ENCODE results near the gene MAPK13. TPM values are rescaled to one million over a fixed set of nuclear protein-coding genes. Genes with fewer than 3 reads are reported as not detected.
A peak's percentile ranks its signal among the peaks of the same experiment; 100 is the strongest.
"Not testable (repeated sequence)": the region's sequence is repeated elsewhere in the genome, so short reads cannot be mapped to it uniquely, and the experiment has no call there.

The MAPK13 gene
- total RNA-seq, 1 experiment from 2014 or later, result 2.6 TPM

- no peaks in the 10 kb centered on the region for H3K27me3 ChIP-seq (replicated peaks; ENCODE audit: insufficient read depth, low read depth, low read length, poor library complexity)
- H3K4me3 ChIP-seq (ENCODE audit: low read depth, low read length, poor library complexity, severe bottlenecking), result no peak overlapping the region
- CTCF ChIA-PET, result no interaction called here
- no peak overlapping the region for H3K27ac ChIP-seq (ENCODE audit: low read depth, low read length, poor library complexity, severe bottlenecking)
- H3K9me3 ChIP-seq (ENCODE audit: low read depth, low read length, poor library complexity, severe bottlenecking), result no peaks in the 10 kb centered on the region
- no TSS peak for BruUV-seq (replicated peaks)
- intact Hi-C loops (cut with micrococcal nuclease; ENCODE audit: unreplicated experiment), result loop anchor here (10.0 kb wide), 1 partner anchor 66 kb away; the partner anchor contains the start of gene BRPF3
- POLR2A ChIA-PET (ENCODE audit: low non-redundant PET), result no interaction called here
- H3K4me1 ChIP-seq (ENCODE audit: insufficient read depth, low read length, poor library complexity, severe bottlenecking), result peaks cover 25% of the 10 kb centered on the region
- H3K36me3 ChIP-seq (ENCODE audit: insufficient read depth, low read length, poor library complexity, severe bottlenecking), result no peaks in the 10 kb centered on the region
- TF ChIP-seq CTCF (conservative IDR thresholded peaks at IDR 0.05; ENCODE audit: low read depth, low read length), result no peak
- TF ChIP-seq EZH2 (IDR thresholded peaks at IDR 0.05; ENCODE audit: borderline replicate concordance, low read depth, low read length, poor library complexity, severe bottlenecking), result no peak
- DNase-seq (ENCODE audit: low spot score), result no peak
Observed at GRCh38 chr6:36128793-36129192, 1.5 kb upstream of the MAPK13 start.

GRCh38 chr6:36129334-36129733 lies 979 bp upstream of the MAPK13 start:
- POLR2A ChIA-PET (ENCODE audit: low non-redundant PET); H3K9me3 ChIP-seq (ENCODE audit: low read depth, low read length, poor library complexity, severe bottlenecking); H3K27me3 ChIP-seq (replicated peaks; ENCODE audit: insufficient read depth, low read depth, low read length, poor library complexity); DNase-seq (ENCODE audit: low spot score); H3K27ac ChIP-seq (ENCODE audit: low read depth, low read length, poor library complexity, severe bottlenecking); CTCF ChIA-PET; BruUV-seq (replicated peaks); H3K4me3 ChIP-seq (ENCODE audit: low read depth, low read length, poor library complexity, severe bottlenecking); H3K36me3 ChIP-seq (ENCODE audit: insufficient read depth, low read length, poor library complexity, severe bottlenecking): not testable (repeated sequence)
- intact Hi-C loops (cut with micrococcal nuclease; ENCODE audit: unreplicated experiment), result loop anchor here (10.0 kb wide), 1 partner anchor 65 kb away; the partner anchor contains the start of gene BRPF3
- H3K4me1 ChIP-seq (ENCODE audit: insufficient read depth, low read length, poor library complexity, severe bottlenecking), result peaks cover 25% of the 10 kb centered on the region

DNA sequence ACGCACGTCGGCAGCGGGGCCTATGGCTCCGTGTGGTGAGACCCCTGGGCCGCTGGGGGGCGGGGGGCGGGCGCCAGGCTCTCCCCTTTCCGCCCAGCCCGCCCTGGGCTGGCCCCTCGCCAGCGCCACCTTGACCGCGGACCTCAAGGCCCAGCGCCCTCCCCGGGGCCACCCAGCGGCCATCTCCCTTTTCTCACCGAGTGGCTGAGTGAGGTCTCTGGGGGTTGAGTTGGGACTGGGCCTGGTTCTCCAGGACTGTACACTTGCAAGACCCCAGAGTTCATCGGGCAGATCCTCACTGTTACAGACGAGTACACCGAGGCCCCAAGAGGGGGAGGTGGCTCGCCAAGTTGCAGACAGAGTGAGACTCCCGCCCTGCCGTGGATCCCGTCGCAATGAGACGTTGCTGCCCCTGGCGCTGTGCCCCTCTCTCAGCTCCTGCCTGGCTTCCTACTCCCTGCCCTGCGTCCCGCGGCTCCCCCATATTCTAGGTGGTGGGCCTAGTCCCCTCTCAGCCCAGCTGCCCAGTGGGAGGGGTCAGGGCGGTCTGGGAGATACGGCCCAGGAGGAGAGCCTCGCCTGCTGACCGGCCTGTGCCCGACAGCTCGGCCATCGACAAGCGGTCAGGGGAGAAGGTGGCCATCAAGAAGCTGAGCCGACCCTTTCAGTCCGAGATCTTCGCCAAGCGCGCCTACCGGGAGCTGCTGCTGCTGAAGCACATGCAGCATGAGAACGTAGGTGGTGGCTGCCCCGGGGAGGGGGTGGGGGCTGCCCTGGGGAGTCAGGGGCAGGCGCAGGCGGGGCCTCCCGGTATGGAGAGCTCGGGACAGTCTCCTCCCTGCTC lies 576 bp downstream of the MAPK13 start:
- BruUV-seq (replicated peaks), result no TSS peak
- Histone ChIP-seq H3K27me3 (replicated peaks; ENCODE audit: insufficient read depth, low read depth, low read length, poor library complexity) (no peaks in the 10 kb centered on the region), H3K27ac (ENCODE audit: low read depth, low read length, poor library complexity, severe bottlenecking) (no peak overlapping the region), H3K36me3 (ENCODE audit: insufficient read depth, low read length, poor library complexity, severe bottlenecking) (no peaks in the 10 kb centered on the region), H3K4me3 (ENCODE audit: low read depth, low read length, poor library complexity, severe bottlenecking) (peak overlapping the region; percentile 37), H3K4me1 (ENCODE audit: insufficient read depth, low read length, poor library complexity, severe bottlenecking) (peaks cover 25% of the 10 kb centered on the region), H3K9me3 (ENCODE audit: low read depth, low read length, poor library complexity, severe bottlenecking) (no peaks in the 10 kb centered on the region)
- TF ChIP-seq EZH2 (IDR thresholded peaks at IDR 0.05; ENCODE audit: borderline replicate concordance, low read depth, low read length, poor library complexity, severe bottlenecking) (no peak), CTCF (conservative IDR thresholded peaks at IDR 0.05; ENCODE audit: low read depth, low read length) (no peak)
- no peak for DNase-seq (ENCODE audit: low spot score)
- POLR2A ChIA-PET (ENCODE audit: low non-redundant PET), result no interaction called here
- CTCF ChIA-PET, result interaction anchor here (0.6 kb wide), 1 partner anchor 230 kb away, joined by 6 read pairs; no protein-coding TSS in a partner anchor
- intact Hi-C loops (cut with micrococcal nuclease; ENCODE audit: unreplicated experiment), result no loop called here
